NCI-H460 (cell line): ENCODE data around the gene AGPS. TPM values are rescaled to one million over a fixed set of nuclear protein-coding genes. Genes with fewer than 3 reads are reported as not detected.
"Not testable (repeated sequence)": the region's sequence is repeated elsewhere in the genome, so short reads cannot be mapped to it uniquely, and the experiment has no call there.

ENCODE experiments used
- DNase-seq: peaks from one replicate; pipeline ENCODE4 v3.0.0-alpha.2; 2016; ENCODE audit warnings: low read depth; ENCODE audit errors: extremely low read depth
- total RNA-seq: library from RNA; depleted of rRNA; stranded (reverse); fragments of >200 nt; shearing (Covaris generic); gene quantifications from 2 replicates; pipeline ENCODE4 v1.2.3, GENCODE V29; 2014

The AGPS gene
- total RNA-seq, 1 experiment from 2014 or later: 61.8 TPM

DNA sequence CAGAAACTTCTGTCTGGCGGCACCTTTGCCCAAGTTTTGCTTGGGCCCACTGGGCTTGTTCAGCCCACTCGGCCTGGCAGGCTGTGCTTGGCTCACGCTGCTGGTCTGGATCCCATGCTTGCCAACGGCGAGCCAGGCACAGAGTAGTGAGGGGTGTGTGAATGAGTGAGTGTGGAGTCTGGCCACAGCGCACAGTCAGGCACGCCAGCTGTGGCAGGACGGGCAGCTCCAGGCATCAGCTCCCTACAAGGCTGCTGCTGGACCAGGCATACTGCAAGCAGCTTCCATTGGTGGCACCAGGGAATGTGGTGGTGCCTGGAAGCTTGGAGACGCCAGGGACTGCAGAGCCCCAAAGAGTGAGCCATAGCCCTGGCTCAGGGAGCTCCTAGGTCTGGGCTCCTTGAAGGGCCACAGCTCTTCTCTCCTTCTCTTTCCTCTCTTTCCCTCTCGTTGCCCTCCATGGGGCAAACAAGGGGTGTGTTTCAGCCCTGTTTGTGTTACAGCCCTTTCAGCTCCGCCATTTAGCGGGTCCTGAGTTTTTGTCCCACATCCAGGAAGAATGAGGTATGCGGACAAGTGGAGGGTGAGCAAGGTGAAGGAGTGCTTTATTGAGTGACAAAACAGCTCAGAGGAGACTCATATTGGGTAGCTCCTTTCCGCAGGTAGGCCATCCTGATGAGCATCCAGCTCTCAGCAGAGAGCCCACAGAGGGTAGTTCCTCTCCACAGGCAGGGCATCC lies 73.0 kb downstream of the AGPS start:
- no peak for DNase-seq

DNA sequence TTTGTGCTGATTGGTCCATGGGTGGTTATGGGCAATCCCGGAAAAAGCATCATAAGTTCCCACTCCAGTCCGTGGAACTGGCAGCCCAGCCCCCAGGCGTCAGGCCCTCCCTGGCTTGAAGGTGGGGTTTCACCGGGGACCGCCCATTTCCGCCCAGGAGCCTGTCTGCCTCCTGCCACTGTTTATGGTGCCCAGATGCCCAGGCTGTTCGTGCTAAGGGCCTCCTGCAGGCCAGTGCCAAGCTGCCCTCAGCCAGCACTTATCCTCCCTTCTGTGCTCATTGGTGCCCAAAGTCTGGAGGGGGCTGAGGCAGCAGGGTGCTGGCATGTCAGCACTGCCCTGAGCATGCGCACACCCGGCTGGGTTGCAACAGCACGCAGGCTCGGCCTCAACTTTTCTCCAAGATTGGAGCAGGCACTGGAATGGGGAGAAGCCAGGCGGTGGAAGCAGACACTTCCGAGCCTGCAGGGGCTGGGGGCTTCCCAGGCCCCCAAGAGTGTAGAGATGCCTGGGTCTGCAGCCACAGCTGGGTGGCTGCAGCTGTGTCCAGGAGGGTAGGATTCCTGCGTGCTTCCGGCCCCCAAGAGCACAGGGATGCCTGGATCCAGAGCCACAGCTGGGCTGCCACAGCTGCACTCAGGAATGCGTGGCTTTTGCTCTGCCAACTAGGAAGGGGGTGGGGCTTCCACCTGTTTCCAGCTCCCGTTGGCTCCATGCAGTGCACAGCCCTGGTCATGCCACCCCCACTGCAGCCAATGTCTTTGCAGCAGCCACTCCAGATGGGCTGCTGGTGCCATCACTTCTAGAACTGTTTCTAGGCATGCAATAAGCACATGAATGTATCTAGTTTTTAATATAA lies 74.0 kb downstream of the AGPS start:
- DNase-seq: no peak

DNA sequence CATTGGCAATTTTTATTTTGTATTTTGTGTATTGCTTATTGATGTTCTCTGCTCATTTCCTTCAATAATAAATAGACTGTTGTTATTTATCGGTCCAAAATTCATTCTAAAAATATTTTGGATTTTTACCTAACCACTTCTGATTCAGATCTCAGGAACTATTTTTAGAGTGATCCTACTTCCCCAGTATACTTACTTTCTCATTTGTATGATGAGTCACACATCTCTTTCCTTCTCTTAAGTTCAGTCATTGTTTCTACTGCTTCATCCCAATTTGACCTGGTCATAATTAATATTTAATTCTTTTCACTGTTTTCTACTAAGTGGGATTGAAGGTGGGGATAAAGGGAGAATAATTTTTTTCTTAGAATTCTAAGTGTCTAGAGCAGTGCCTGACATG lies 75.1 kb downstream of the AGPS start:
- DNase-seq: no peak

DNA sequence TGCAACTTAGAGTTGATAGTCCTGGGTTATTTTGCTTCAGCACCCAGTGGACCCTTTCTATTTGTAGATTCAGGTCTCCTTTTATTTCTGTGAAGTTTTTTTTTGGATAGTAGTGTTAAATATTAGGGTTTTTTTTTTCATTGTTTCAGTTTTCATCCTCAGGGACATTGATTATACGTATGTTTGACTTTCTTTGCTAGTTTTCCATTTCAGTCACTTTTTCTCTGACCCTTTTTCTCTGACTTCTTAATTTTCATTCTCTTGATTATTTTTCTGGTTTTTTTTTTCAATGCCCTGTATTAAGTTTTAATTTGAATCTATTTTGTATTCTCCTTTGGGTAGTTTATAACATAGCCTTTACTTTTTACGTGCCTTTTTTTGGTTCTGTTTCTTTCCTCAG lies 79.4 kb downstream of the AGPS start:
- no peak for DNase-seq

DNA sequence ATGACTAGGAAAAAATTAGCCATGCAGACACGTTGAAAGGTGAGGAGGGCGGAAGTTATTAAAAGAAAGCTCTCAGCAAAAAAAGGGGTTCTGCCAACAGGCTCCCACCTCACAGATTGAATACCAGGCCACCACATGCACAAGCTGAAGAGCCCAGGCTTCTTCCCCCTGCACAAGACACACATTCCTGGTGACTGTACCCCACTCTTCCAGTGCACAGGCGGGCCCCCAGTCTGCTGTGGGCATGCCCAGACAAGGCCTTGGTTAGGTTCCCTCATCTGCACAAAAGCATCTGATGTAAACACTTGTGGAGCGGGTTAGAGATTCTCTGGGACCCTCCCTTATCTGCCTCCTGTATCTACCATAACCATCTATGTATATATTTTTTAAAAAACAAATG lies 81.7 kb downstream of the AGPS start:
- no peak for DNase-seq

DNA sequence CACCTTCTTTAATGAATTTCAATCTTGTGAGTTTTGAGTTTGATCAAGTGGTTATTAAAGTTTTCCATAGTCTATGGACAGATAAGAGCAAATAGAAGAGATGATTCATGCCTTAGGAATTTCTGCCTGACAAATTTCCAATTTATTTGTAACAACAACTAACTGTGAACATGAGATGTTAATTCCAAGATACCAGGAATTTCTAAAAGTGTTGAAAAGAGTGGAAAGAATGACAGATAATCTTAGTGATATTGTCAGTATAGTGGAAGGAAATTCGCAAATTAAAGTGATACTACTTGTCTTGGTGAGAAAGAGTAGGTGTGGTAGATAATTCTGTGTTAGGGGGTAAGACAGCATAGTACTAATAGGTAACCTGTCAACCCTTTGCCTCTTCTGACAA lies 82.4 kb downstream of the AGPS start:
- DNase-seq: peak; percentile 4

DNA sequence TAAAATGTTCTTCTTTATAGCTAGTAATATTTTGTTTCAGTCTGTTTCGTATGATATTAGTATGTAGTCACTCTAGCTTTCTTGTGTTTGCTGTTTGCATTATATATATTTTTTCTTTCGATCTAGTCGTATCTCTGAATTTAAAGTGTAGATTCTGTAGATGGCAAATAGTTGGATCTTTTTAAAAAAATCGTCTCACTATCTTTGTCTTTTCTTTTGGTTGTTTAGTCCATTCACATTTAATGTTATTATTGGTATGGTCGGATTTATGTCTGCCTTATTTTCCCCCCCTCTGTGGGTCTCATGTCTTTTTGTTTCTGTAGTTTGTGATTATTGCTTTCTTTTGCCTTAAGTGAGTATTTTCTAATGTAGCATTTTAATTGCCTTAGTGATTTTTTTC lies 84.3 kb downstream of the AGPS start:
- no peak for DNase-seq

DNA sequence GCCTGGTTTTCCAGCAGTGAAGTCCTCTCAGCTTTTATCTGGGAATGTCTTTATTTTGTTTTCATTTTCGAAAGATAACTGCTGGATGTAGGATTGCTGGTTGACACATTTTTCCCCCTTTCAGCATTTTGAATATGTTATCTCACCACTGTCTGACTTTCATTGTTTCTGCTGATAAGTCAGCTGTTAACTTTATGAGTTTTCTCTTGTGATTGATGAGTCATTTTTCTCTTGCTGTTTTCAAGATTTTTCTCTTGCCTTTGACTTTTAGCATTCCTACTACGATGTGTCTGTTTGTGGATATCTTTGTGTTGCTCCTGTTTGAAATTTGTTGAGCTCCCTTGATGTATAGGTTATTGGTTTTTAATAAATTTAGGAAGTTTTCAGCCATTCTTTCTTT lies 85.5 kb downstream of the AGPS start:
- no peak for DNase-seq

DNA sequence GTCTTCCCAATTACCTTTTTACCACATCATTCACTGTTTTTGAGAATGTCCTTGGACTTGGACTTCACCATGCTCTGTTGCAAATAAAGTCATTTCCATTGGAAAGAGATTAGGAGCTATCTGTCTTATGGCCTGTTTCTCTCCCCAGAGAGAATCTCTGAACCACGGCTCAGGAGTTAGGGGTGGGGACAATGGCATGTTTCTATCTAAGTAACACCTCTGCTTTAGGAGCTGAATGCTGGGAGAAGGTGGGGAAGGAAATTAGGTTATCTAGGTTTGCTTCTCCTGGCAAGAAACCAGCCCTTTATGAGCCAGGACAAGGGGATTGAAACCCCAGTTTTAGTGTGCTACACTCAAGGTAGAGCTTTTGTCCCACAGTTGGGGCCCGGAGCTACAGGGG lies 86.3 kb downstream of the AGPS start:
- DNase-seq: no peak

DNA sequence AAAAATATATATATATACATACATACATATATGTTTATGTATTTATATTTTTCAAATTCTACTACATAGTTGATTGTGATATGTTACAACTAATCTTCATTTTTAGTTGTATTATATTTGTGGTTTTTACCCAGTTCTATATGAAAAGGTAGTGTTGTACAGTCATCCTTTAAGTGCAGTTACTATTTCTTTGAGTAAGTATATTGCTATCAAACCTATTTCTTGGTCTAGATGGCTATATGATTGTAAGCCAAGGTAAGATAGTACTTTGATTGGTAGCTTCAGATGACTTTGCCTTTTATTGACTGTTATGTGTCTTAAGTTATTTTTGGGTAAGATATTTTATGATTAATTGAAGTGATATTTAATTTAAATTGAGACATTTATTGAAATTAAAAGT lies 89.6 kb downstream of the AGPS start:
- DNase-seq: no peak

DNA sequence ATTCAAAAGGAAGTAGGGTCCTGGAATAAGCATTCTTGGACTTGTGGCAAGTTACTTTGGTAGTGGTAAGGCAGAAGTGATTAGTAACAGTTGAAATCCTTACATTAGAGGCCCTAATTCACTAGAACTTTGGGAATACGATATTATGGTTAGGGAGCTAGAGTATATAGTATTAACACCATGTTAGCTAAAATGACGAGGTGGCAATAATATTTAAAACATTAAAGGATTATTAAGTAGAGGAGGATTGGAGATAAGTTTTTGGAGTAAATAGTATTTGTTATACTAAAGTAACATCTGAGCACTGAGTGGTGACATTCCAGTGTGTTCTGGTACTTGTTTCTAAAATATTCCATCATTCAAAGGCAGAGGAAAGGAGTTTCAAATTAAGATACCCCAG lies 91.0 kb downstream of the AGPS start:
- no peak for DNase-seq

DNA sequence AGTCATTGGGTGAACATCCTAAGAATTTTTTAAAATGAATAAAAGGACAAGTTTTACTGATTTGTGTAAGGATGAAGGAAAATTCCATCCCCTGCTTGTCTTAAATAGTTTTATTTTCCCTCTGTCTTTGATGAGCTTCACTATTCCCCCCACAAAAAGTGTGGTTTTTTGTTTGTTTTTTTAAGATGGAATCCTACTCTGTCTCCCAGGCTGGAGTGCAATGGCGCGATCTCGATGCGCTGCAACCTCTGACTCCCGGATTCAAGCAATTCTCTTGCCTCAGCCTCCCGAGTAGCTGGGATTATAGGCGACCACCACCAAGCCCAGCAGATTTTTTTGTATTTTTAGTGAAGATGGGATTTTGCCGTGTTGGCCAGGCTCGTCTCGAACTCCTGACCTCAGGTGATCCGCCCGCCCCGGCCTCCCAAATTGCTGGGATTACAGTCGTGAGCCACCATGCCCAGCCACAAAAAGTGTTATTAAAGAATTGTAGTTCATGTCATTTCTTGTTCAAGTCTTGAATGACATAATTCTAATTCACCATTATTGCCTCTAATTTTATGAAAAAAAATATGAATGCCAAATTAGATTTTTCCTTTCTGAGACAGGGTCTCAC lies 91.7 kb downstream of the AGPS start:
- DNase-seq: no peak

DNA sequence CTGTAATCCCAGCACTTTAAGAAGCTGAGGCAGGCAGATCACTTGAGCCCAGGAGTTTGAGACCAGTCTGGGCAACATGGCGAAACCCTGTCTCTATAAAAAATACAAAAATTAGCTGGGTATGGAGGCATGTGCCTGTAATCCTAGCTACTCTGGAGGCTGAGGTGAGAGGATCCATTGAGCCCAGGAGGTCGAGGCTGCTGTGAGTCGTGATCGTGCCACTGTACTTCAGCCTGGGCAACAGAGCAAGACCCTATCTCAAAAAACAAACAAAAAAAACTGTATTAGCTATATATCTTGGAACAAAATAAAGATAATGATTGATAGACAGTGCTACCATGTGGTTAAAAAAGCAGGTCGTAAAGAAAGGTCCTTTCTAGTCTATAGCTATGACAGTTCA lies 93.1 kb downstream of the AGPS start:
- not testable (repeated sequence) for DNase-seq

DNA sequence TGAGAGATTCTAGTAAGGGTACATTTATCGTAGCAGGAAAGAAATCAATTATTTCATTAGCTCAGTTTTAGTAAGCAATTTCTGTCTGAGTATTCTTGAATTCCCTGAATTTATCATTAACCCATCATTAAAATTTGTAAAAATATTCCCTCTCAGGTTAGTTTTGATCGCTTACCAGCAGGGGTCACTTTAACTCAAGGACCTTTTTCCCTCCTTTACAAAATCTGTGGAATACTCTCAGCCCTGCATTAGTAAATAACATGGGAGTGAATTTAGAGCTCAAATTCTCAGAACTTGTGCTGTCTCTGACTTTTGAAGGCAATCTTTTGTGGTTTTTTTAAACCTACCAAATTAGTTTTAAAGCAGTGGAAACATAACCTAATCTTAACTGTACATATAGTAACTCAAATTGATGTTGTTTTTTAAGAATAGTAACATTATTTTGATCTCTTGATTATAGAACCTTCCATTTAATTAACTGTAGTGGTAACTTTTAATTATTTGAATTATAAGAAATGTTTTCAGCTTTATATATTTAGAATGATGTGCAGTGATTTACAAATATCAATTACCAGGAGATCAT lies 97.2 kb downstream of the AGPS start:
- peak; percentile 40 for DNase-seq

DNA sequence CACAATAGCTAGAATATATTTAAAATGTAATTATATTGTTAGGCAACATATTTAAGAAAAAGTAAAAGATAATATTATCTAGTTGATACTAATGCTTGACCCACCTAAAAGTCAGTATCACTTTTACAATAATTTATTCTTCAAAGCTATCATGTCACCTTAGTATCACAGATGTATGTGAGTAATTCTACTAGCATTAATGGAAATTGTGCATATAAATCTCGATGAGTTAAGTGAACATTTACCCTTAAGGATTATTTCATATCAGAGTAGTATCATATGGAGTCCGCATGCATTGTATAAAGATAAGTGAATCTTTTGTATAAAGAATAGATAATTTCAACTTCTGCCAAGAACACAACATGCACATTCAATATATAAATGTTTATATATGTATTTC lies 103.4 kb downstream of the AGPS start:
- no peak for DNase-seq

DNA sequence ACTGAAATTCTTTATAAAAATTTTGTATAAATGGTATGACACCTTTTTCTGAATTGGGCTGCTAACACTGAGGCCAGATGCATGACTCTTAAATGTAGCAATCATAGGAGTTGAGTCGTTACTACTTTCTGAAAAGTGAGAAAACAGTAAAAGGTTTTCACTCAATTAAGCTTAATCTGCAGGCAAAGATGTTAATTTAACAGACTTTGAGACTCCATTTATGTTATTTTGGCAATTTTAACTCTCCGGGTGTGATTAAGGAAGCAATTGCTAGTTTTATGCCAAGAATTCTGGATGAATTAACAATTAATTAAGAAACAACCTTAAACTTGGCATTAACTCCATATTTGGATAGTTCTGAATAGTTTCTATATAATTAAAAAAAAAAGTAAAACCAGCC lies 104.3 kb downstream of the AGPS start:
- no peak for DNase-seq

DNA sequence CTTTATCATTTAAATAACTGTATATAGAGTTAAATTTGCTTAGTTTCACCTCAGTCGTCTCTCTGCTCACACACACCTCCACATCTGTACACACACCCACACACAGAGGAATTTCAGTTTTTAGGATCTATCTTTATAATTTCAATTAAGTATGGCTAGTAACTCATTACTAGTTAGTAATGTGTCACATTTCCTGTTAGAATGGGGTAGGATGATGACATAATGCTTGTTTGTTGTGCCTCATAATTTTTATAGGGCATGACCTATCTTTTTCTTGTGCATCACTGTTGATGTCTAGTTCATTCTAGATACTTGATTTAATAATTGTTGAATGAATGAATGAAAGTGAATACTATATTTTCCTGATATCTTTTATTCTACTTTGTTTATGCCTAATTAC lies 108.6 kb downstream of the AGPS start:
- DNase-seq: no peak

DNA sequence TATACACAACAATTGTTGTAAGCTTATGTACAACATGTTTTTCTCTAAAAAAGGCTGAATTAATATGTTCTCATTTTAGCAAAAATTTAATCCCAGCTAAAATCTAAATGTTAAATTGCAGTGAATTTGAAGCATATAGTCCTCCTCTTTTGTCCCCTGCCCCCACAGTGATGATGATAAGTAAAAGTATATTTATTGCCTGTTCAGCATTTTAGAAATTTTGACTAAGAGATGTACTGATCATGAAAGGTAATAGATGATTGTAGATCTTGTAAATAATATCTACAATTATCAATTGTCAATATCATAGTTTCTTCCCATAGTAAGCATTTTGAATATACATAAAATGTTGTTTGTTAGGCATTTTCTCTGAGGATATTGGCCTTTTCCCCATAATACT lies 113.9 kb downstream of the AGPS start:
- DNase-seq: no peak

DNA sequence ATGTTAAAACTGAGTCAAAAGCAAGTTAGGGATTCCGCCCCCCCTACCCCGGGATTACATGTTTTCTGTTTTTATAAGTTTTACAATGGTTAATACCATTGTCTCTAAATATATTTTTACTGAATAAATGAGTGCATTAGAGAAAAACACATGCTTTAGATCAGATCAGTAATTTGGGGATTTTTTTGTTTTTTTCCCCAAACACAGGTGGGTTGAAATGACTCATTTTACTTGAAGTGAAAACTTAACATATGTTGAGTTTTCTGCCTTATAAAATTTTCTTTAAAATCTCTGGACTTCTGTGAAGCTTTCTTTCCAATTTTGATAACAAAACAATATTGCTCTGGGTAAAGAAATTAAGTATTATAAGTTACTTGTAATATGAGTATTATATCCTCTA lies 114.4 kb downstream of the AGPS start:
- DNase-seq: no peak

DNA sequence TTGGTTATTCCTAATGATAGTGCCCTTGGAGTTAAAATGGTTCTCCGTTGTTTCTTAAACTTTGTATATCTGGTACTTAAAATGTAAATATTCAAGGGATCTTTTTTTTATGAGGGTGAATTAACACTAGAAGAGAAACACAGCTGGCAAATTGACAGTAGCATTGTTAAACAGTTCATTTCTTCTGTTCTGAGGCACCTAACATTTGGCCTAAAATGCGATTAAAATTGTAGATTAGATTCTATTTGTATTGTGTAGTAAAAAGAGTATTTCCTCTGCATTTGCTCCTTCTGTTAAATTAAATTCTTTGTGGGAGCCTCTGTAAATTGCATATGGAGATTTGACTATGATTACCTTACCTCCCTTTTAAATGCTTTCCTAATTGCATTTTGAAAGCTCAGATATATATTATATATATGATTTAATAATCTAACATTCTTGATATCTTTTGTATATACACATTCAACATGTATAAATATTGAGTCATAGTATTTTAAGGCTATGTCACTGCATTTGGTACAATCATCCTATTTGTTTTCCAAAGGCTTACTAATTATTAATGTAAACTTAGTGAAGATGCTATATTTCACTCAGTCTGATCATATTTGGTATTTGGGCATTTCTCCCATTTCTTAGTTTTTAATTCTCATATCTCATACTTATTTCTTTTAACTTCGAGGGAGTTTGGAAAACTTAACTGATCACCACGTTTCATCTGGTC lies 124.4 kb downstream of the AGPS start:
- DNase-seq: no peak

DNA sequence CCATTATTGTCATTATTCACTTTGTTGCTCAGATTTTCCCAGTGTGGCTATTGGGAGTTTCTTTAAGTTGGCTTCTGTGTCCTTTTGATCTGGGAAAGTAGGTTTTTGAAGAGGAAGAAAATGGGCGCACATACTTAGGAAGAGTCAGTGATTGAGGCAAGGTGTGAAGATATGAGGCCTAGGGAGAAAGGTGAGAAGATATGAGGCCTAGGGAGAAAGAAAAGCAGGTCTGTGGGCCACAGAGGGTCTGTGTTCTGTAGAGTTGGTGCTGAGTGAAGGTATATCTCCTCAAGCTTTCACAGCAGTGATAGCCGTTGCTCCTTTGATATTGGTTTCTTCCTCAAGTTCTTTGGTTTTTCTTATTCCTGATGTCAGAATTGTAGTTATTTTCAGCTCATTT lies 126.2 kb downstream of the AGPS start:
- no peak for DNase-seq
